Smooth muscle cell (in vitro differentiated cells): ENCODE data around the gene RFPL2. TPM values are rescaled to one million over a fixed set of nuclear protein-coding genes. Genes with fewer than 3 reads are reported as not detected.
"Not testable (repeated sequence)": the region's sequence is repeated elsewhere in the genome, so short reads cannot be mapped to it uniquely, and the experiment has no call there.

Experiments used
- DNase-seq: peaks from one replicate; lab custom pipeline; 2025; ENCODE audit not compliant: unreplicated experiment; lab: John Stamatoyannopoulos, UW
- H2AFZ ChIP-seq: fragments of 200-600 bp; sonication (generic); 2 replicates; pipeline ENCODE4 v1.6.0; 2016; ENCODE audit warnings: antibody characterized with exemption, low read depth, mild to moderate bottlenecking
- H3F3A ChIP-seq: fragments of 200-600 bp; sonication (generic); 2 replicates; pipeline ENCODE4 v1.6.0; 2017; ENCODE audit warnings: antibody characterized with exemption, low read depth
- H3K27ac ChIP-seq: fragments of 200-600 bp; sonication (generic); 2 replicates; pipeline ENCODE4 v1.5.1; 2016; ENCODE audit warnings: low read depth, mild to moderate bottlenecking
- H3K27me3 ChIP-seq: fragments of 200-600 bp; sonication (generic); 2 replicates; pipeline ENCODE4 v1.6.1; 2016; ENCODE audit warnings: low read depth, mild to moderate bottlenecking
- H3K36me3 ChIP-seq: fragments of 200-600 bp; sonication (generic); 2 replicates; pipeline ENCODE4 v1.5.1; 2016; ENCODE audit warnings: low read depth
- H3K4me1 ChIP-seq: fragments of 200-600 bp; sonication (generic); 2 replicates; pipeline ENCODE4 v1.5.1; 2016; ENCODE audit warnings: low read depth
- H3K4me2 ChIP-seq: fragments of 200-600 bp; sonication (generic); 2 replicates; pipeline ENCODE4 v1.6.0; 2016; ENCODE audit warnings: mild to moderate bottlenecking
- H3K4me3 ChIP-seq: fragments of 200-600 bp; sonication (generic); 2 replicates; pipeline ENCODE4 v1.5.1; 2016; ENCODE audit warnings: mild to moderate bottlenecking
- H3K79me2 ChIP-seq: fragments of 200-600 bp; sonication (generic); 2 replicates; pipeline ENCODE4 v1.6.0; 2016; ENCODE audit warnings: low read depth, mild to moderate bottlenecking
- H3K9ac ChIP-seq: fragments of 200-600 bp; sonication (generic); 2 replicates; pipeline ENCODE4 v1.6.0; 2016; ENCODE audit warnings: low read depth
- H3K9me3 ChIP-seq: fragments of 200-600 bp; sonication (generic); replicated peaks from 2 replicates; pipeline ENCODE4 v1.5.1; 2016; ENCODE audit warnings: low read depth
- H4K20me1 ChIP-seq: fragments of 200-600 bp; sonication (generic); 2 replicates; pipeline ENCODE4 v1.6.0; 2016; ENCODE audit warnings: low read depth
- WGBS: methylation state at CpG from one replicate; pipeline ENCODE4 v1.1.7; 2016; ENCODE audit warnings: low lambda C conversion rate; 5-methylcytosine and 5-hydroxymethylcytosine counted together
- polyA plus RNA-seq: library from polyadenylated mRNA; unstranded; fragments of >200 nt; fragmentation: Nextera tagmentation; extraction: Ambion mirVana; gene quantifications from 2 replicates; pipeline ENCODE4 v1.2.1, GENCODE V29; 2016
- total RNA-seq: library from RNA; depleted of rRNA; stranded (reverse); fragments of >200 nt; gene quantifications from 2 replicates; pipeline ENCODE4 v1.2.3, GENCODE V29; 2014
- TF ChIP-seq, protein P1 (sequence below): fragments of 200-600 bp; sonication (generic); IDR thresholded peaks from 2 replicates; pipeline ENCODE4 v1.5.1; 2017; ENCODE audit warnings: borderline replicate concordance, mild to moderate bottlenecking, antibody characterized with exemption; ENCODE audit not compliant: insufficient read depth, poor library complexity, severe bottlenecking

Gene RFPL2
- total and polyA plus RNA-seq, 2 experiments from 2014 or later: not detected

DNA sequence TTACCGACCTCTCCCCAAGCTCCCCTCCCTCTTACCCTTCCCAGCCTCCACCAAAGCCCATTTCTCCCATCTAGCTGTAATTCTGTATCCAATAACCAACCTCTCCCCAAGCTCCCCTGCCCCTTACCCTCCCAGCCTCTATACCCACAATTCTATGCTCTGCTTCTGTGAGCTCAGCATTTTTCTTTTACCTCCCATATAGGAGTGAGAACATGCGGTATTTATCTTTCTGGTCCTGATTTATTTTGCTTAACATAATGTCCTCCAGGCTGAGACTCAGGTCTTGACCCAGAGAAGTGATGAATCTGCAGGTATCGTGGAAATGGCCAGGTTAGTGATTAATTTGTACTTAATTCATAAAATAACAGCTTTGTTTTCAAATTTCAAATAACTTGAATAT is 9.0 kb downstream of the RFPL2 start:
- DNase-seq, H3K79me2 ChIP-seq, H3K9ac ChIP-seq, H3K9me3 ChIP-seq, H2AFZ ChIP-seq, H3F3A ChIP-seq, H3K4me3 ChIP-seq, H4K20me1 ChIP-seq, H3K27ac ChIP-seq, H3K4me1 ChIP-seq, H3K4me2 ChIP-seq, H3K36me3 ChIP-seq: not testable (repeated sequence)
- 81% methylated on average over 3 of the region's 3 CpGs for WGBS
- H3K27me3 ChIP-seq: peaks cover 30% of the 10 kb centered on the region

GRCh38 chr22:32193346-32193745 is 11.5 kb downstream of the RFPL2 start:
- not testable (repeated sequence) for H3K4me3 ChIP-seq, H3K79me2 ChIP-seq, H3K27ac ChIP-seq, DNase-seq, H3K36me3 ChIP-seq, H4K20me1 ChIP-seq, H2AFZ ChIP-seq, H3K4me2 ChIP-seq, H3F3A ChIP-seq, H3K9me3 ChIP-seq, H3K4me1 ChIP-seq, H3K9ac ChIP-seq
- 85% methylated on average over 9 of the region's 9 CpGs for WGBS
- H3K27me3 ChIP-seq: peaks cover 20% of the 10 kb centered on the region

DNA sequence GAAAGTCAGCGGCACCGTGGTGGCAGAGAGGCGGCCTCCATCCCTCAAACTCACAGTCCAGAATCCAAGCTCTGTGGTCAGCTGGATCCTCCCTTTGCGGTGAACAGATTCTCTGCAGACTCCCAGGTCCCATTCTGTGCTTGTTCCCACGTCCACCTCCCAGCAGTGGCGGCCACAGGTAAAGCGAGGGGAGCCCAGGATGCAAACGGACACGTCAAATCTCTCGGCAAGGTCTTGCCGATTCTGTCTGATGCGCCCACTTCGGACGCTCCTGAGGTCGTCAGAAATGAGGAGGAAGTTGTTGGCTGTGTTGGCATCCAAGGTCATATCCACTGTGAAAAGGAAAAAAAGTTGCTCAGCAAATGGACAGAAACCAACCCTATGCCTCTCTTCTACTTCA is 13.9 kb downstream of the RFPL2 start:
- DNase-seq, H3K36me3 ChIP-seq, H3K9ac ChIP-seq, H3F3A ChIP-seq, H3K27ac ChIP-seq, H2AFZ ChIP-seq, H3K4me3 ChIP-seq, H4K20me1 ChIP-seq, H3K4me1 ChIP-seq, H3K79me2 ChIP-seq, H3K9me3 ChIP-seq, H3K4me2 ChIP-seq: not testable (repeated sequence)
- peaks cover 12% of the 10 kb centered on the region for H3K27me3 ChIP-seq
- 85% methylated on average over 15 of the region's 15 CpGs for WGBS

DNA sequence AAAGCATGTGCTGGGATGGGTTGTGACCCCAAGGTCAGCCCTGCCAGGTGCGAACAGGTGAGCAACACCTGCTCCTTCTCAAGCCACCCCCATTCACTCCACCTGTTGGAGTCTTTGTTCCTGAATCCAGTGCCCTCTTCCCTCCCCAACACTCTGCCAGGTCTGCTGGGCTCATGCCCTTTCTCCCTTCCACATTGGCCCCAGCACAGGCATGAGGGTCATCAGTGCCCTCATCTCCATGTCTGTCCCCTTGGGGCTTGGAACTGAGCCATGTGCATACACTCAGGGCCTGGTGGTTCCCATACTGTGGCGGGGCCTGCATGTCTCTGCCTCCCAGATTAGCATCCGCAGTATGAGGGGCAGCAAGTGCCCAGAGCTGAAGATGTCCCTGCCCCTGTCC is 19.1 kb downstream of the RFPL2 start:
- no peak overlapping the region for H3K4me2 ChIP-seq
- H3F3A ChIP-seq: no peaks in the 10 kb centered on the region
- no peak for DNase-seq
- no peaks in the 10 kb centered on the region for H3K9me3 ChIP-seq
- no peak overlapping the region for H2AFZ ChIP-seq
- no peak overlapping the region for H3K27ac ChIP-seq
- H3K79me2 ChIP-seq: no peaks in the 10 kb centered on the region
- H3K4me1 ChIP-seq: no peaks in the 10 kb centered on the region
- no peaks in the 10 kb centered on the region for H3K36me3 ChIP-seq
- 82% methylated on average over 3 of the region's 3 CpGs for WGBS
- no peaks in the 10 kb centered on the region for H4K20me1 ChIP-seq
- no peak overlapping the region for H3K9ac ChIP-seq
- H3K27me3 ChIP-seq: peaks cover 26% of the 10 kb centered on the region
- H3K4me3 ChIP-seq: no peak overlapping the region
- TF ChIP-seq, protein P1, sequence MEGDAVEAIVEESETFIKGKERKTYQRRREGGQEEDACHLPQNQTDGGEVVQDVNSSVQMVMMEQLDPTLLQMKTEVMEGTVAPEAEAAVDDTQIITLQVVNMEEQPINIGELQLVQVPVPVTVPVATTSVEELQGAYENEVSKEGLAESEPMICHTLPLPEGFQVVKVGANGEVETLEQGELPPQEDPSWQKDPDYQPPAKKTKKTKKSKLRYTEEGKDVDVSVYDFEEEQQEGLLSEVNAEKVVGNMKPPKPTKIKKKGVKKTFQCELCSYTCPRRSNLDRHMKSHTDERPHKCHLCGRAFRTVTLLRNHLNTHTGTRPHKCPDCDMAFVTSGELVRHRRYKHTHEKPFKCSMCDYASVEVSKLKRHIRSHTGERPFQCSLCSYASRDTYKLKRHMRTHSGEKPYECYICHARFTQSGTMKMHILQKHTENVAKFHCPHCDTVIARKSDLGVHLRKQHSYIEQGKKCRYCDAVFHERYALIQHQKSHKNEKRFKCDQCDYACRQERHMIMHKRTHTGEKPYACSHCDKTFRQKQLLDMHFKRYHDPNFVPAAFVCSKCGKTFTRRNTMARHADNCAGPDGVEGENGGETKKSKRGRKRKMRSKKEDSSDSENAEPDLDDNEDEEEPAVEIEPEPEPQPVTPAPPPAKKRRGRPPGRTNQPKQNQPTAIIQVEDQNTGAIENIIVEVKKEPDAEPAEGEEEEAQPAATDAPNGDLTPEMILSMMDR: no peak

DNA sequence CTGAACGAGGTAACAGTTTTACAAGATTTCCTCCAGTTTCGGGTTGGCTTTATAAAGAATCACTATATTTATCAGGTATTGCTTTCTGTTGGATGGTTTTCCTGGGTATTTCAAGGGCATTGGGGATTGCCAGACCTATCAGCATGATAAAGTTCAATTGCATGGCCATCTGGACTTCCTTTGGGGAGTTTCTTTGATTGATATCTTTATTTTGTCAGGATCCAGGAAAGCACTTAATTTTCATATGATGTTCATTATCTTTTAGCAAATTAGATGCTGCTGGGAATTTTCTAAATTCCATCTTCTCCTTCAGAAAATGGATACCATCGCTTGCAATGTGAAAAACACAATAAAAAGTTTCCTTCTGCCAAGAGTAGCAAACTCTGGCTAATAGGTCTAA is 21.2 kb downstream of the RFPL2 start:
- H2AFZ ChIP-seq: no peak overlapping the region
- no peak overlapping the region for H3K9ac ChIP-seq
- no peaks in the 10 kb centered on the region for H4K20me1 ChIP-seq
- H3F3A ChIP-seq: no peaks in the 10 kb centered on the region
- no peaks in the 10 kb centered on the region for H3K4me1 ChIP-seq
- H3K4me2 ChIP-seq: no peak overlapping the region
- H3K27me3 ChIP-seq: peaks cover 39% of the 10 kb centered on the region
- TF ChIP-seq, protein P1: no peak
- H3K79me2 ChIP-seq: no peaks in the 10 kb centered on the region
- no peak for DNase-seq
- no peak overlapping the region for H3K27ac ChIP-seq
- WGBS: 84% methylated on average over 3 of the region's 3 CpGs
- no peak overlapping the region for H3K4me3 ChIP-seq
- H3K9me3 ChIP-seq: no peaks in the 10 kb centered on the region
- H3K36me3 ChIP-seq: no peaks in the 10 kb centered on the region
